Body of pancreas (tissue), 4 donors: ENCODE results near the gene QRFPR.

Experiments used
- POLR2A ChIP-seq, 3 donors: fragments of 450-650 bp; IDR thresholded peaks; one replicate each; pipeline ENCODE4 v1.6.1; 2016; ENCODE audit warnings: antibody characterized with exemption in 3 of 3, mild to moderate bottlenecking in 2 of 3
- TF ChIP-seq, protein P1 (sequence below), 7 experiments: fragments of 450-650 bp in 4 of 7; fragments of 200-600 bp in 3 of 7; sonication (generic) in 3 of 7; IDR thresholded peaks; one replicate each; pipeline ENCODE4 v1.5.1; 2016 to 2019; ENCODE audit warnings: antibody characterized with exemption in 7 of 7

DNA sequence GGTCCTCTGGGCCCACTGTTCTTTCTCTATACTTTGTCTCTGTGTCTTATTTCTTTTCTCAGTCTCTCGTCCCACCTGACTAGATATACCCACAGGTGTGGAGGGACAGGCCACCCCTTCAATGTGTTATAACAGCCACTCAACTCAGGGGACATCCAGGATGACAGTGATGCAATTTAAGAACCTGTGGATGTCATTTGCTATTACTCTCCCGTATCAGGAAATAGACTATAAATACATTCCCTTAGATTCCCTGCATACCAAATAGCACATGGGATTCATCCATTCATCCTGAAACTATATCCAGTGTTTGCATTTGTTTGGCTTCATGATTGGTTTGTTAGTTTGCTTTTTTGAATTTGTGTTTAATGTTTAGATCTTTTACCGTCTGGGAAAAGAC lies 16.6 kb upstream of the QRFPR start:
- TF ChIP-seq, protein P1, sequence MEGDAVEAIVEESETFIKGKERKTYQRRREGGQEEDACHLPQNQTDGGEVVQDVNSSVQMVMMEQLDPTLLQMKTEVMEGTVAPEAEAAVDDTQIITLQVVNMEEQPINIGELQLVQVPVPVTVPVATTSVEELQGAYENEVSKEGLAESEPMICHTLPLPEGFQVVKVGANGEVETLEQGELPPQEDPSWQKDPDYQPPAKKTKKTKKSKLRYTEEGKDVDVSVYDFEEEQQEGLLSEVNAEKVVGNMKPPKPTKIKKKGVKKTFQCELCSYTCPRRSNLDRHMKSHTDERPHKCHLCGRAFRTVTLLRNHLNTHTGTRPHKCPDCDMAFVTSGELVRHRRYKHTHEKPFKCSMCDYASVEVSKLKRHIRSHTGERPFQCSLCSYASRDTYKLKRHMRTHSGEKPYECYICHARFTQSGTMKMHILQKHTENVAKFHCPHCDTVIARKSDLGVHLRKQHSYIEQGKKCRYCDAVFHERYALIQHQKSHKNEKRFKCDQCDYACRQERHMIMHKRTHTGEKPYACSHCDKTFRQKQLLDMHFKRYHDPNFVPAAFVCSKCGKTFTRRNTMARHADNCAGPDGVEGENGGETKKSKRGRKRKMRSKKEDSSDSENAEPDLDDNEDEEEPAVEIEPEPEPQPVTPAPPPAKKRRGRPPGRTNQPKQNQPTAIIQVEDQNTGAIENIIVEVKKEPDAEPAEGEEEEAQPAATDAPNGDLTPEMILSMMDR (IDR thresholded peaks at IDR 0.05), result no peak
- TF ChIP-seq POLR2A (IDR thresholded peaks at IDR 0.05), result no peak
